ENCODE results near the gene ZBTB21.
A peak's percentile ranks its signal among the peaks of the same experiment; 100 is the strongest.

Gene ZBTB21

DNA sequence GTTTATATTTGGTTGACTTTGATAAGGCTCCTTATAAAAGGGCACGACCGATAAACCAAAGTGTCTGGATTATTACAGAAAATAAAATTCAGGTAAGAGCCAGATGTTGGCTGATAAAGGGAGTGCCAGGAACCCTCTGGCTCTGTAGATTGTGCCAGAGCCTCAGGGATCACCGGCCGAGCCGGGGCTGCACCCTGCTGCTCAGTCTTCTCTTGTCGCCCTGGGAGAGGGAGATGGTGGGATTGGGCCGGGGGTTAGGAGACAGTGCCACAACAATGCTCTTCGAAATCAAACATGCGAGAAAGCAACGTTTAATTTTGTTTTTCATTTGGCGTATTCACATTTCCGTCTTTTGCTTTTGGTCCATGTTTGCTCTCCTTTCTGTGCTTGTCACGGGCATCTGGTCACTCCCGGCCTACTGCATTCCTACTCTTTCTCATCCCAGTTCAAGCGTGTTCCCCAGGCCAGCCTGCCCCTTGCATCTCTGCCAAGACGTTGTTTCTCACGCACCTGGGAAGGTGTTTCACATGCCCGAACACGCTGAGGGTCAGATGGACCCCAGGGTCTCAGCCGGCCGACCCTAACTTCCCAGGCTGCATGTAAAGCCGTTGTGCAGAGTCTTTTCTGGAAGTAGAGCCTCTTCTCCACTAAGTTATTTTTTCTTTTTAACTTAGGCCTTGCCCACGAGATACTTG is 37.5 kb downstream of the ZBTB21 start:
- no peaks in the 10 kb centered on the region for H3K9me3 ChIP-seq (ENCODE audit: low read length)
- H3K4me3 ChIP-seq (ENCODE audit: low read length), result no peak overlapping the region
- H2AFZ ChIP-seq (ENCODE audit: low read depth, low read length), result no peak overlapping the region
- H3K4me1 ChIP-seq (ENCODE audit: insufficient read depth, low read length), result peaks cover 27% of the 10 kb centered on the region
- H3K27me3 ChIP-seq (ENCODE audit: insufficient read depth, low read length), result no peaks in the 10 kb centered on the region
- no peaks in the 10 kb centered on the region for H3K36me3 ChIP-seq (ENCODE audit: insufficient read depth, low read length)

DNA sequence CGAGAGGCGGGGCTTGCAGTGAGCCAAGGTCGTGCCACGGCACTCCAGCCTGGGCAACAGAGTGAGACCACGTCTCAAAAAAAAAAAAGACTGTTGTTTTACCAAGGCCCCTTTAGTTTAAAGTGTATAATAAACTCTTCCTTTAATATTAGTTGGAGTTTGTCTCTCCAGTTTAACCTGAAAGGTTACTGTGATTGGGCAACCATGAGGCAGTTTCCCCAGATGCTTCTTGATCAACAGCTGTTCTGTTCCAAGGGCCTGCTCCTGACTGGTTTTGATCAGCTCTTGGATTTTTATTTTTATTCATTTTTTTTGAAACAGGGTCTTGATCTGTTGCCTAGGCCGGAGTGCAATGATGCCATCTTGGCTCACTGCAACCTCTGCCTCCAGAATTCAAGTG is 38.3 kb downstream of the ZBTB21 start:
- peaks cover 27% of the 10 kb centered on the region for H3K4me1 ChIP-seq (ENCODE audit: insufficient read depth, low read length)
- no peak overlapping the region for H2AFZ ChIP-seq (ENCODE audit: low read depth, low read length)
- no peaks in the 10 kb centered on the region for H3K9me3 ChIP-seq (ENCODE audit: low read length)
- H3K36me3 ChIP-seq (ENCODE audit: insufficient read depth, low read length), result no peaks in the 10 kb centered on the region
- H3K27me3 ChIP-seq (ENCODE audit: insufficient read depth, low read length), result no peaks in the 10 kb centered on the region
- H3K4me3 ChIP-seq (ENCODE audit: low read length), result no peak overlapping the region

DNA sequence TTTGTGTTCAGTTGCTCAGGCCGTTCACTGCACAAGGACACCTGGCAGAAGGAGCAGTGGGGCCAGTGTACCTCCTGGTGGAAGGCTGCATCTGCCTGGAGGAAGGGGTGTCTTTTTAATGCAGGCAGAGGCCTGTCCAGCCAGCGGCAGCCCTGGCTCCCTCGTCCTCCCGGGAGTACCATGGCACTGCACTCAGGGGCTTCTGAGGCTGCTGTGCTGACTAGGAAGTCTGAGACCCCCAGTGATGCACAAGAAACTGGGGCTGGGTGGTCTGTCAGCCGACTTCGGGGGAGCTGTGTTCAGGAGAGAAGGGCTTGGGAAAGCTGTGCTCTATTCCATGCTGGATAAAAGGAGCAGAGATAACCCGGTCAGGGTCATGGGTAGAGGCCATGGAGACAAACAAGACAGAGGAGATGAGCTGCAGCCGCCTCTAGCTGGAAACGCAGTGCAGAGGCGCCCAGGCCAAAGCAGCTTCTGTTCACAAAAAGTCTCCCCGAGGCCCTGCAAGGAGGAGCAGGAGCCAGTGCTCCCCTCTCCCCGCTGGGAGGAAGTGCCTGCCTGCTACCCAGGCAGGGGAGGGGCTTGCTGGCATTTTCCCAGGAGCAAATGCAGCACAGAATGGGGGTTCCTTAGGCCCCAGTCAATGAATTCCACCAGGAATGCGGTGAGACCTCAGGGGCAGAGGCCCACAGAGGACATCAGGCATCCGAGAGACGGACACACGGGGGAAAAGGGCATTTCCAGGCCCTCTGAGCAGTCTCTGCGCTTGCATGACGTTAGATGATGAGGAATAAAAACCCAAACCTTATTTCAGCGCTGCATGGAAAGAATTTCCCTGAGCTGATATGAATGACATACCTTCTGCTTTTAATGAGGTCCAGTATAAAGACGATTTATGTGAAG is 39.2 kb downstream of the ZBTB21 start:
- H3K36me3 ChIP-seq (ENCODE audit: insufficient read depth, low read length), result no peaks in the 10 kb centered on the region
- H3K4me1 ChIP-seq (ENCODE audit: insufficient read depth, low read length), result peaks cover 27% of the 10 kb centered on the region
- no peaks in the 10 kb centered on the region for H3K9me3 ChIP-seq (ENCODE audit: low read length)
- peak overlapping the region; percentile 53 for H2AFZ ChIP-seq (ENCODE audit: low read depth, low read length)
- no peaks in the 10 kb centered on the region for H3K27me3 ChIP-seq (ENCODE audit: insufficient read depth, low read length)
- no peak overlapping the region for H3K4me3 ChIP-seq (ENCODE audit: low read length)

DNA sequence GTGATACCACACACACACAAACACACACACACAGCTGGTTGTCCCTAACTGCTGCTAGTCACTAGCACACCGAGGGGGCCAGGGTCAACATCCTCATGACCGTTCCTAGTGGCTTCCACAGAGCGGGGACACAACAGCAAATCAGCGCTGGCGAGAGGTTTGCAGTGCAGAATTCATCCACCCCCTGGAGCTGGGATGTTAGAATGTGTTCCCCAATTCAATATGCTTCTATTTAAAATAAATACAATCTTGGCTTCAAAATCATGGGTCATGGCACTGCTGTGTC is 40.1 kb downstream of the ZBTB21 start:
- Histone ChIP-seq H3K4me3 (ENCODE audit: low read length) (no peak overlapping the region), H3K36me3 (ENCODE audit: insufficient read depth, low read length) (no peaks in the 10 kb centered on the region), H3K9me3 (ENCODE audit: low read length) (no peaks in the 10 kb centered on the region), H3K27me3 (ENCODE audit: insufficient read depth, low read length) (no peaks in the 10 kb centered on the region), H3K4me1 (ENCODE audit: insufficient read depth, low read length) (peaks cover 27% of the 10 kb centered on the region), H2AFZ (ENCODE audit: low read depth, low read length) (no peak overlapping the region)

DNA sequence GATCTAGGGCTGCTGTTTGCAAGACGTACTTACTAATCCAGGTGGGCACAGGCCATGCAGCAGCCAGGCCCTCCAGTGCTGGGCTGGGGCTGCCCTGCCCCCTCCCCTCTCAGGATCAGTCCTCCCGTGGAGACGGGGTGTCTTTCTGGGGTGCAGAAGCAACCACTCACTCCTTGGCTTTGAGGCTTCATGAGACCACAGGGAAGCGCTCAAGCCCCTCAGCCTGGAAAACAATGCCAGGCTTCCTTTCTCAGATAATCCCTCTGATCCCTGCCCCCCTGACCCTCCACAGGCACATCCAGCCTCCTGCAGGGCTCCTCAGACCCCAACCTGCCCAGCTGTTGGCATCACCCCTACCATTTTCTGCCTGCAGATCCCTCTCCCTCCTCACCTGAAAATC is 42.5 kb downstream of the ZBTB21 start:
- H3K27me3 ChIP-seq (ENCODE audit: insufficient read depth, low read length), result no peaks in the 10 kb centered on the region
- H3K9me3 ChIP-seq (ENCODE audit: low read length), result no peaks in the 10 kb centered on the region
- no peak overlapping the region for H3K4me3 ChIP-seq (ENCODE audit: low read length)
- H3K4me1 ChIP-seq (ENCODE audit: insufficient read depth, low read length), result peaks cover 21% of the 10 kb centered on the region
- no peaks in the 10 kb centered on the region for H3K36me3 ChIP-seq (ENCODE audit: insufficient read depth, low read length)
- no peak overlapping the region for H2AFZ ChIP-seq (ENCODE audit: low read depth, low read length)

DNA sequence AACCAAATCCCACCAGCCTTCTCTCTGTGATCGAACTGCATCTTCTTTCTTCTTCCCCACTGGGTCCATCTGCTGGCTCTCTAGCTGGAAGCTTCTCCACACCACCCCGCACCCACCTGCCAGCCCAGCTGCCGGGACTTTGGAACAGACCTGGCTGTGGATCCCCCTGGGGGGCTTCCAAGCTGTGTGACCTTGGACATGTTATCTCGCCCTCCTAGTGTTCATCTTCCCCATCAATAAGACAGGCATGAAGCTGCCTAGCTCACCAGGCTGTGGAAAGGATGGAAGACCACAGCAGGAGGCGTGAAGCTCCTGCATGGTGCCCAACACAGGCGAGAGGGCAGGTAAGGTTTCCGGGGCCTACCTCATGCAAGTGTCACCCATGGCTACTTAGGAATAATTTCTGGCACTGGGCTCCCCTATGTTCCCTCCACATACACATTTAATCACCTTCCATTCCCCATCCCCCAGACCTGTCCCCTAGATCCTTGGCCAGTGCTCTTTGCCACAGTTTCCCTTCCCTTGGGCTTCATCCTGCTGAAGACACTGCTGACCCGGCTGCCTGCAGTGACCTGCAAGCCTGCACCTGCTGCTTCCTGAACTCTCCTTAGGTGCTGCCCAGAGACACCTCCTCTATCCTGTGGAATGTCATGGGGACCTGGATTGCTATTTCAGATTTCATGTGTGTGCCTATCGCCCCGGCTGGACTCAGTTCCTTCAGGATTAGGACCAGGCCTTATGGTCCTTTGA is 43.1 kb downstream of the ZBTB21 start:
- Histone ChIP-seq H3K4me3 (ENCODE audit: low read length) (no peak overlapping the region), H2AFZ (ENCODE audit: low read depth, low read length) (no peak overlapping the region), H3K27me3 (ENCODE audit: insufficient read depth, low read length) (no peaks in the 10 kb centered on the region), H3K4me1 (ENCODE audit: insufficient read depth, low read length) (peaks cover 24% of the 10 kb centered on the region), H3K9me3 (ENCODE audit: low read length) (no peaks in the 10 kb centered on the region), H3K36me3 (ENCODE audit: insufficient read depth, low read length) (no peaks in the 10 kb centered on the region)

DNA sequence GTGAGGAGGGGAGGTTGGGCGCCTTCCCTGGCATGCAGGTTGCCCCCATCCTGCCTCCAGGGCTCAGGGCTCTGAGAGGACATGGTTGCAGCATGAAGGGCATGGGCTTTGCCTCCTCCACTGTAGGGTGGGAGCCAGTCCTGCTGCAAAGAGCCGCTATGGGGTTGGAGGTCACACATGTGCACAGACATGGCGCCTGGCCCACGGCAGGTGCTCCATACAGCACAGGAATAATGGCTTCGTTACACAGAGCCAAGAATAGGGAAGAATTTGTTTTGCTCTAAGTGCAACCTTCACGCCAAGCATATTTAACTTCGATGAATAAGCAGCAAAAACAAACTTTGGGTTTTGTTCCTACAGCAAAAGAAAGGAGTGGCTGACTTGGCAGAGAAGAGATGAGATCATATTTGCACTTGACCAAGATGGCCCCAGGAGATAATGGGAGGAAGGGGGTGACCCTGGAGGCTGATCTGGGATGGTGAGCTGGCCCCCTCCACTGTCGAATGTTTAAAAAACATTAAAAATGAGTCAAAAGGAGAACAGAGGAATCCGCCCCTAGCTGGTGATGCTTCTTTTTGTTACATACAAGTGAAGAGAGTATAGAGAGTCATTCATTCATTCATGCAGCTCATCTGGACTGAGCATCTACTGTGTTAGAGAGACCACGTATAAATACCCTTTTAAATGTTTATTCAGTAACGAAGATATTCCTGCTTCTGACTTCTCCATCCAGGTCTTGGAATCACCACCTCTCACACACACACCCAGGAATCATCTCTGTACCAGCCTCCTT is 43.9 kb downstream of the ZBTB21 start:
- H3K36me3 ChIP-seq (ENCODE audit: insufficient read depth, low read length), result no peaks in the 10 kb centered on the region
- no peaks in the 10 kb centered on the region for H3K27me3 ChIP-seq (ENCODE audit: insufficient read depth, low read length)
- H2AFZ ChIP-seq (ENCODE audit: low read depth, low read length), result no peak overlapping the region
- no peaks in the 10 kb centered on the region for H3K9me3 ChIP-seq (ENCODE audit: low read length)
- H3K4me1 ChIP-seq (ENCODE audit: insufficient read depth, low read length), result peaks cover 29% of the 10 kb centered on the region
- H3K4me3 ChIP-seq (ENCODE audit: low read length), result no peak overlapping the region

DNA sequence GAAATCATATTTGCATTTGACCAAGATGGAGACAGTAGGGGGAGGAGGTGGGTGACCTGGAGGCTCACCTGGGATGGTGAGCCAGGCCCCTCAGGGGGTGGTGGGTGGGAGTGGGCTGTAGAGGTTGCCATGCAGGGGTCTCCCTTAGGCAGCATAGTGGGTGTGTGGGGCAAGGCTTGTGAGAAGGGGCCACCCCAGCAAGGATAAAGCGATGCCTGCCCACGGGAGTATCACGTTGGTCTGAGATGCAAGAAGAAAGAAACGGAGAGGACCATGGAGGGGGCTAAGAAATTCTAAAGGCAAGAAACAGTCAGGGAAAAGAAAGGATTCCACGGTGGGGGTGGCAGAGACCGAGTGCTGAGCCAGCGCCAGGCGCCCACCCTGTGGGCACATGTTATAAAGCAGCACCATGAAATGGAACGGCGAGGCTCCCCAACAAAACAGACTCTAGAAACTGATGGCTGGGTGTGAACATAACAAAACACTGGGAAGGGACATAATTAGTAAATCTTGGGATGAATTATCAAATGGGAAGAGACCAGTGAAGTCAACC is 44.6 kb downstream of the ZBTB21 start:
- Histone ChIP-seq H3K9me3 (ENCODE audit: low read length) (no peaks in the 10 kb centered on the region), H3K4me3 (ENCODE audit: low read length) (no peak overlapping the region), H3K4me1 (ENCODE audit: insufficient read depth, low read length) (peaks cover 24% of the 10 kb centered on the region), H2AFZ (ENCODE audit: low read depth, low read length) (no peak overlapping the region), H3K36me3 (ENCODE audit: insufficient read depth, low read length) (no peaks in the 10 kb centered on the region), H3K27me3 (ENCODE audit: insufficient read depth, low read length) (no peaks in the 10 kb centered on the region)

DNA sequence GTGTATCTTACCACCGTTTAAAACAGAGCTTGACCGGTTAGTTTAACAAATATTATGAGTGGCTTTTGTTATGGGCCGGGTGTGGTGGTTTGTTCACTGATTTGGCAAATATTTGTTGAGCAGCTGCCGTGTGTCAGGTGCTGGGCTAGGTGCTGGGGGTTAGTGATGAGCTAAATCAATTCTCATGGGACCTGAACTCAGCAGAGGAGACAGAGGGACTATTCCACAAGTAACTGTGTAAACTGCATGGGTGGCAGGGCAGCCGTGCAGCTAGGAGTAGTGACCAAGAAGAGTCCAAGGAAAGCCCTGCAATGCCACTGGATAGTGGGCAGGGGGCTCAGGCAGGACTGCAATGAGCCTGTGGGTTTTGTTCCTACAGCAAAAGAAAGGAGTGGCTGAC is 45.1 kb downstream of the ZBTB21 start:
- Histone ChIP-seq H3K27me3 (ENCODE audit: insufficient read depth, low read length) (no peaks in the 10 kb centered on the region), H3K9me3 (ENCODE audit: low read length) (no peaks in the 10 kb centered on the region), H3K36me3 (ENCODE audit: insufficient read depth, low read length) (no peaks in the 10 kb centered on the region), H2AFZ (ENCODE audit: low read depth, low read length) (no peak overlapping the region), H3K4me1 (ENCODE audit: insufficient read depth, low read length) (peaks cover 19% of the 10 kb centered on the region), H3K4me3 (ENCODE audit: low read length) (no peak overlapping the region)

DNA sequence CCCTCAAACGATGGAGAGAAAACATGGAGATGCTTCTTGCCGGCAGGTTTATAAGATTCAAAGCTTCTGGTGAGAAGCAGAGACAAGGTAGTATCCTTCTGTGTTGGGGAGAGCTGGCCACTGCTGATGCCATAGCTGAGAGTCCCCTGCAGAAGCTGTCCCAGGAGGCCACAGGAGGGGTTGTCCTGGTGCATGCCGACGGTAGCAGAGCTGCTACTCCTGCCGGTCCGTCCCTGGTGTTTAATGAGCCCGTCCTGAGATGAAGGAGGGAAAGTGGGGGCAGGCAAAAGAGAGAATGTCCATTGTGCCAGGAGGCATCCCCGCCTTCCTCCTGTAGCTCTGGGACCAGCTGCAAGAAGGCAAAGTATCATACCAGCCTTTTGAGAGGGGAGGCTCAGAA is 46.0 kb downstream of the ZBTB21 start:
- Histone ChIP-seq H3K4me1 (ENCODE audit: insufficient read depth, low read length) (peaks cover 15% of the 10 kb centered on the region), H3K9me3 (ENCODE audit: low read length) (no peaks in the 10 kb centered on the region), H3K4me3 (ENCODE audit: low read length) (no peak overlapping the region), H2AFZ (ENCODE audit: low read depth, low read length) (no peak overlapping the region), H3K36me3 (ENCODE audit: insufficient read depth, low read length) (no peaks in the 10 kb centered on the region), H3K27me3 (ENCODE audit: insufficient read depth, low read length) (no peaks in the 10 kb centered on the region)

DNA sequence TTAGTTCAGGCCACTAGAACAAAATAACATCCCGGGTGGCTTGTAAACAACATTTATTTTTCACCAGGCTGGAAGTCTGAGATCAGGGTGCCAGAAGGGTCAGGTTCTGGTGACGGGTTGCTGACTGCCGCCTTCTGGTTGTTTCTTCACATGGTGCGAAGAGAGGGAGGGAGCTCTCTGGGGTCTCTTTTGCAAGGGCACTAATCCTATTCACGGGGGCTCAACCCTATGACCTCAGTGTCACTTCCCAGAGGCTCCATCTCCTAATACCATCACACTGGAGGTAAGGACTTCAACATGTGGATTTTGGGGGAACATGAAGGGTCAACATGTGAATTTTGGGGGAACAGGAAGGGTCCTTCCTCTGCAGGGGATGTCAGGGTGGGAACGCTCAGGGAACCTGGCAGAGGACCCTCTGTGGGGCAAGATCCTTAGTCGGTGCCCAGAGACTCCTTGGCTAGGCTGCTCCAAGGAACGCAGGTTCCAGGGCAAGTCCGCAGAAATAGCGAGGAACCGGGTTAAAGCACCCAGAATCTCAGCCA is 47.7 kb downstream of the ZBTB21 start:
- Histone ChIP-seq H2AFZ (ENCODE audit: low read depth, low read length) (peak overlapping the region; percentile 24), H3K36me3 (ENCODE audit: insufficient read depth, low read length) (no peaks in the 10 kb centered on the region), H3K27me3 (ENCODE audit: insufficient read depth, low read length) (no peaks in the 10 kb centered on the region), H3K4me3 (ENCODE audit: low read length) (no peak overlapping the region), H3K9me3 (ENCODE audit: low read length) (no peaks in the 10 kb centered on the region), H3K4me1 (ENCODE audit: insufficient read depth, low read length) (peaks cover 17% of the 10 kb centered on the region)

DNA sequence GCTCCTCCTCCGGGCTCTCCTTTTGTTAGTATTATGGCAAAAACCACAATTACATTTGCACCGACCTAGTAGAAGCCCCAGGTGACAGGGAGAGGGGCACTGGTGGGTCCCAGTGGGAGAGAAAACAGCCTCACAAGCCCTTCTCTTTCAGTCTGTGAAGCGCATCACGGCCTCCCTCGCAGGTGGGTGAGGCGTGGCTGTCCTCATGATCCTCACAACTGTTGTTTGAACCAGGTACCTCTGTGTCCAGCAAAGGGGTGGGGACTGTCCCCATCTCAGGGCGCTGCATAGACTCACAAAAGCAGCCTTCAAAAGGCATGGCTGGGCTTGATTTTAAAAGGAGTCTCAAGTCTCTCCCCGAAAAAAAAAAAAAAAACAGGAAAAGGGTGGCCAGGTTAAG is 48.4 kb downstream of the ZBTB21 start:
- peak overlapping the region; percentile 24 for H2AFZ ChIP-seq (ENCODE audit: low read depth, low read length)
- H3K36me3 ChIP-seq (ENCODE audit: insufficient read depth, low read length), result no peaks in the 10 kb centered on the region
- peaks cover 17% of the 10 kb centered on the region for H3K4me1 ChIP-seq (ENCODE audit: insufficient read depth, low read length)
- no peaks in the 10 kb centered on the region for H3K9me3 ChIP-seq (ENCODE audit: low read length)
- H3K4me3 ChIP-seq (ENCODE audit: low read length), result no peak overlapping the region
- H3K27me3 ChIP-seq (ENCODE audit: insufficient read depth, low read length), result no peaks in the 10 kb centered on the region

Data from neuron (in vitro differentiated cells).